Uterus (tissue), 2 donors: ENCODE measurements around the gene PPP1R7.

Source experiments
- CTCF ChIP-seq, 4 experiments: fragments of 200-600 bp in 2 of 4; fragments of 450-650 bp in 2 of 4; sonication (generic) in 2 of 4; IDR thresholded peaks; one replicate each; pipeline ENCODE4 v1.5.1; 2016 to 2019; ENCODE audit warnings: antibody characterized with exemption in 4 of 4, mild to moderate bottlenecking in 2 of 4, moderate library complexity in 1 of 4
- POLR2A ChIP-seq, 2 donors: fragments of 450-650 bp; IDR thresholded peaks; one replicate each; pipeline ENCODE4 v1.6.1; 2016; ENCODE audit warnings: antibody characterized with exemption in 2 of 2, mild to moderate bottlenecking in 1 of 2, moderate library complexity in 1 of 2

GRCh38 chr2:241108271-241109209 lies 41.7 kb upstream of the PPP1R7 start:
- TF ChIP-seq CTCF (IDR thresholded peaks at IDR 0.05) (no peak), POLR2A (IDR thresholded peaks at IDR 0.05) (no peak)
